ENCODE data around the gene IRS2.
A peak's percentile ranks its signal among the peaks of the same experiment; 100 is the strongest.

IRS2 gene

DNA sequence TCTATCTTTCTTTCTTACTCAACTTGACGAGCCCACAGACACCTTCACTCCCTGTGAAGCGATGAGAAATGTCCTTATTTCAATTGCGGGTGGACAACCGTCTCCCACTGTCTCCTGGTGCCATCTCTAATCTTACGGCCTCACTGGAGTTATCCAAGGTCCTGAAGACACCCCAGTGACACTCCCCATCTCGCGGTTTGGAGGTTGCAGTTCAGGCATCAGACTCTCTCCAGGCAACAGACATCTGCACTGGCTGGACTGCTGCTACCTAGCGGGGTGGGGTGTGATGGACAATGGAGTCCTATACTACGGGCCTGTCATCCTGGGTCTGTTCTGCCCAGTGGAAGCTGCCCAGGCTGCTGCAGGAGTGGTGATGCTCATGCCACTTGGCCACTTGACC, 18.3 kb upstream of the IRS2 start:
- no peak for DNase-seq

GRCh38 chr13:109803825-109804224, 17.4 kb upstream of the IRS2 start:
- DNase-seq, result no peak

DNA sequence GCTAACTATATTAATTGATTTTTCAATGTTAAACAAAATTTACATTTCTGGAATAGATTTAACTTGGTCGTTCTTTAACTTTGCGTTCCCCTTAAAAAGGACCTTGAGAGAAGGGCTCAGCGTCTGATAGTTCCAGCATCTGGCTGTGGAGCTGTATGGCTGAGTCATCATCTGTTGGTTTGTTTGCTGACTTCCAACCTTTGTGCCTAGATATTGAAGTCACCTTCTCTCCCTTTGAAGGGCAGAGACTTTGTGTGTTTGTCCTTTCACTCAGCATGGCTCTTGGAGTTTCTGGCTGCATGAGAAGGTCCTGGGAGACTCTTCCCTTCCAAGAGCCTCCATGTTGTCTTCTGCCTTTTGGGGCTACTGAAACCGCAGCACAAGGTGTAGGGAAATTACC, 16.6 kb upstream of the IRS2 start:
- DNase-seq, result no peak

- DNase-seq, result no peak
These were observed 8.6 kb upstream of the IRS2 start for GRCh38 chr13:109795011-109795410.

DNA sequence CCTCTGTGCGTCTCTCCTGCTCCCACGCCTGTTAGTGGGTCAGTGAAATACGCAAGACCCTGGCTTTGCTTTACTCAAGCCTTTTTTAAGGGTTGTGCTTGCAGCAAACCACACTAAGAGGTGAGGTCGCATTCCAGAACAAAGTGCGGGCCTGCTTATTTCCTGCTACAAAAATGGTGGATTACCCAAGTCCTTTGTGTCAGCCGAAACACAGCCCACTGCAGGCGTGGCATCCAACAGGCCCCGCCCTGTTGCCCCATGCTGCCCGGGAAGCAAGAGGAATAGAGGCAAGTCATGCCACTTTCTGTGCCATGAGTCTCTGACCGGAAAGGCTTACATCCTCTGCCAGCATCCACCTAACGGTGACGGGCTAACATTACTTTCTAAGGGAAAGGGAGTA, 7.7 kb upstream of the IRS2 start:
- no peak for DNase-seq

DNA sequence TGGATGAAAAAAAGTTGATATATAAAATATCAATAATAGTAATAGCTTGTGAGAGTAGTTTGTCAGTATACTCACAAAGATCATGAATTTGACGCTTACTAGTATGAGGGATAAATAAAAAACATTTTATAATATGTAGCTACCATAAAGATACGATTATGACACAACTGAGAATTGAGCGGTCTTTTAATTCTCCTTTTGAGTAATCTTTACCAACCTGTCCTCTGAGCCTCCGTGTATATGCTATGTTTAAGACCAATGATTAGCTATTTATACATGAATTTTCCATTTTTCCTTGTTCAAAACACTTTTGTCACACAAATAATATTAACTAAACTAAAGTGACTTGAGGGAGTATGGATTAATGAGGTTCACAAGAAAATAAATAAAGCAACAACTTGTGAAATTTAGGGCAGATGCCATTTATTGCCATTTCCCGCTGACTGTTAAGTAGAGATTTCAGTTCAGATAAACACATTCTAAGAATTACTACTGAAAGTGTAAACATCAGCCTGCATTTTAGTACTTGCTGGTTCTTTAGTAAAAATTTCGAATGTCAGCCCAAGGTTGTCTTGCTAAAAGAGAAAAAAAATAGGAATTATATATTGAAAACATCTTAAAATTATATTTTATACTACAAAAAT, 6.2 kb upstream of the IRS2 start:
- no peak for DNase-seq

- DNase-seq, result peak in 1 of 4 experiments; percentile 2
These were observed 4.7 kb upstream of the IRS2 start for GRCh38 chr13:109790942-109791605.

- DNase-seq, result no peak
These were observed 3.7 kb upstream of the IRS2 start for GRCh38 chr13:109790086-109790485.

DNA sequence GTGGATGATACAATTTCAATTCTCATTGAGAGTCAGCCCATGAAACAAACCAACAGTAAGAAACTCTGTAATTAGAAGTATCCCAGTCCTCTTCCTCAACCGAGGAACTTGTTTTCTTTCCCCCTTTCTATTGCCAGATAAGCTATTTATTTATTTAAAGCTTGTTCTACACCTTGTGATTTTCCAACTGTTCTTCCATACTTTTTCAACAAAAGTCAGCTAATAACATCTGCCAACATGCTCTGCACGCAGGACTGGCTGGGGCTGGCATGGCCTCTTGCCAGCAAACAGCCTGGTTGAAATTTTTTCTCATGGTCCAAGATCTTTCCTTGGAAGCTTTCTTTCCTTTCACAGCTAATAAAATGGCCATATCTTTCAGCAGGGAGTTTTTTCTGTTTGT, 2.9 kb upstream of the IRS2 start:
- no peak for DNase-seq

DNA sequence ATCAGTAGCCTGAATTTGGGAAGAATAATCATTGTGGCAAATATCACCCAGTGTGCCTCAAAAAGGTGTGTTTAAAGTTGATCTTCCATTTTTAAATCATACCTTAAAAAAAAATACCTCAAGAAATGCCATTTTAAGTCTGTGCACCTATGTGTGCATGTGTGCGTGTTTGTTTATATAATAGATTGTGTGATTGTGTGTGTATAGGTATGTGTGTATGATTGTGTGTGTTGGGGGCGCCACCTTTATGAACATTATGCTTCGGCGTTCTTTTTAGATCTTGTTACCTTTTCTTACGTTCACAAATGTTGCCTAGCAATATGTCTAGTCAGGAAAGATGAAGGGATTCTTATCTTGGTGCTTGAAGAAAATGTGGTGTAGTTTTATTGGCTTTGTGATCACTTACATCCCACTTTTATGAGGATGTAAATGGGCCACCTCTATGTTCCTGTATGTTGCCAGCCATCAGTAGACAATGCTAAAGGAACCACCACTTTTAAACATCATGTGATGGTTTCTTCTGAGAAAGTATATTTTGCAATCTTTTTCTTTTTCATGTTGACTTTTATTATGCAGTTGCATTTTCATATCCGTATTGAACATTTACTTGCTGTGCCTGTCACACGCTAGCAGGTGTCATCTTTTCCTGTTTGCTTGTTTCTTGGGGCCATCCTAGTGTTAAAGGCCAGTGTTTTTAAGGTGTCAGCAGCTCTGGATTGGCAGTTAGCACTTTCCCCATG, 2.2 kb upstream of the IRS2 start:
- no peak for DNase-seq

DNA sequence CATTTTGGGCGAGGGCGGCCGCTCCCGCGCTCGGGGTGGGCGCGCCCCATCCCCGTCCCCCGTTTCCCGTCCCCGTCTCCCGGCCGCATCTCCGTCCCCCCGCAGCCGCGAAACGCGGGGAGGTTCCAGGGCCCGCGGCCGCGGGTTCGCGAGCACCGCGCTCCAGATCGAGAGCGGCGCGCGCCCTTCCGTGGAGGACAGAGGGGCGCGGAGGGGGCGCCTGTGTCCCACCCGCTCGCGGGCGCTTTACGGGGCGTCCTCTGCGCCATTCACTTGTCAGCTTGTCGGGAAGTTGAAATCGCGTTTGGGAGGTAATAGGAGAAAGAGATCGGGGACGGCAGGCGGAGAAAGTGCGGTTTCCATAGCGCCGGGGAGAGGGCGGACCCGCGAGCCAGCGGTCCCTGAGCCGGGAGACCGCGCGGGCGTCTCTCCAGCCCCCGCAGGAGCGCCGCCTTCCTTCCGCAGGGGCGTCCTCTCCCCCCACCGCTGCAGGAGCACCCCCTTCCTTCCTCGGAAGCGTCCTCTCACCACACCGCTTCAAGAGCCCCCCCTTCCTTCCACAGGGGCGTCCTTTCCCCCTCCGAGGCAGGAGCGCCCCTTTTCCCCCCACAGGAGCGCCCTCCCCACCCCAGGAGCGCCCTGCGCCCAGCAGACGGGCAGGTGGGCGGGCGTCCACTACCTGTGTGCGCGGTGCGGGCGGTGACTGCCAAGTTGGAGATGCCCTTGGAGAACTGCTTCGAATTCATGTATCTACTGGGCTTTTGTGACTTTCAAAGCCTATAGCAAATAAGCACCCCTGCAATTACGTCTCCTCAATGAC, 962 bp upstream of the IRS2 start:
- DNase-seq, result peak in 2 of 4 experiments; percentile 7 to 25

- peak in 1 of 4 experiments; percentile 50 for DNase-seq
These were observed 412 bp downstream of the IRS2 start for GRCh38 chr13:109785892-109786450.

DNA sequence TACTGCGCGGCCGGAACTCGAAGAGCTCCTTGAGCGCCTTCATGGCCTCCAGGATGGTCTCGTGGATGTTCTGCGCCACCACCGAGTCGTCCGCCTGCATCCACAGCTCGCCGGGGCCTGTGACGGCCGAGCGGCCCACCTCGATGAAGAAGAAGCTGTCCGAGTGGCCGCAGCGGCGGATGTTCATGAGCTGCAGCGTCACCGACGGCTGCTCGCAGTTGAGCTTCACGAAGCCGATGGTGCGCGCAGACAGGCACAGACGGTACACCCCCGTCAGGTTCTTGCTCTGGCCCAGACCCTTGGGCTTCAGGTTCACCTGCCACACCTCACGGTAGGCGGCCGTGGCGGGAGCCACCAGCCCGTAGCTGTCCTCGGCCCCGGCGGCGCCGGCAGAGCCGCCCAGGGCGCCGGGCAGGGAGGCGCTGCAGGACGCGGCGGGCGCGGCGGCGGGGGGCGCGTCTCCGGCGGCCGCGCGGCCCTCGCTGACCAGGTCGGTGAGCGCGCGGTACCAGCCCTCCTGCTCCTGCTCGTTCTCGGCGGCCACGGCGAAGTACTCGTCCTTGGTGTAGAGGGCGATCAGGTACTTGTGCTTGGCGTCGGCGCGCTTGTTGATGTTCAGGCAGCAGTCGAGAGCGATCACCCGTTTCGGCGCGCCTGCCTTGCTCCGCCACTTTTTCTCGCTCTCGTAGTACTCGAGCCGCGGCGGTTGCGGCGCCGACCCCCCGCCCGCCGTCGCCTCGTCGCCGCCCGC, 1.1 kb downstream of the IRS2 start:
- peak; percentile 4 to 35 (median 20) for DNase-seq

- peak; percentile 22 to 53 (median 51) for DNase-seq
These were observed 1.7 kb downstream of the IRS2 start for GRCh38 chr13:109784590-109785140.

DNA sequence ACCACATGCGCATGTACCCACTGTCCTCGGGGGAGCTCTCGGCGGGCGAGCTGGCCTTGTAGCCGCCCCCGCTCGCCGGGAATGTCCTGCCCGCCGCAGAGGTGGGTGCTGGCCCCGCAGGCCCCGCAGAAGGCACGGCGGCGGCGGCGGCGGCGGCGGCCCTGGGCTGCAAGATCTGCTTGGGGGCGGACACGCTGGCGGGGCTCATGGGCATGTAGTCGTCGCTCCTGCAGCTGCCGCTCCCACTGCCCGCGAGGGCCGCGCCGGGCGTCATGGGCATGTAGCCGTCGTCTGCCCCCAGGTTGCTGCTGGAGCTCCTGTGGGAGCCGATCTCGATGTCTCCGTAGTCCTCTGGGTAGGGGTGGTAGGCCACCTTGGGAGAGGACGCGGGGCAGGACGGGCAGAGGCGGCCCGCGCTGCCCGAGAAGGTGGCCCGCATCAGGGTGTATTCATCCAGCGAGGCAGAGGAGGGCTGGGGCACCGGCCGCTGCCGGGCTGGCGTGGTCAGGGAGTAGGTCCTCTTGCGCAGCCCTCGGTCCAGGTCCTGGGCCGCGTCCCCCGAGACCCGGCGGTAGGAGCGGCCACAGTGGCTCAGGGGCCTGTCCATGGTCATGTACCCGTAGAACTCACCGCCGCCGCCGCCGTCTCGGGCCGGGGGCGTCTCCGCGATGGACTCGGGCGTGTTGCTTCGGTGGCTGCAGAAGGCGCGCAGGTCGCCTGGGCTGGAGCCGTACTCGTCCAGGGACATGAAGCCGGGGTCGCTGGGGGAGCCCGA, 2.4 kb downstream of the IRS2 start:
- peak in 1 of 4 experiments; percentile 35 for DNase-seq

DNA sequence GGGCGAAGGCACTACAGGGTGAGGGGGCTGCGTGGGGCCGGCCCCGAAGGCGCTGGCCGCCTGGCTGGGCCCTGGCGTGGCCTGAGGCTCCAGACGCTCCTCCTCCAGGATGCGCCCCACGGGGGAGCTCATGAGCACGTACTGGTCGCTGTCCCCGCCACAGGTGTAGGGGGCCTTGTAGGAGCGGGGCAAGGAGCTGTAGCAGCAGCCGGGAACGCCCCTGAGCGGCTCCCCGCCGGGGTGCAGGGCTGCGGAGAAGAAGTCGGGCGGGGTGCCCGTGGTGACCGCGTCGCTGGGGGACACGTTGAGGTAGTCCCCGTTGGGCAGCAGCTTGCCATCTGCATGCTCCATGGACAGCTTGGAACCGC, 3.0 kb downstream of the IRS2 start:
- no peak for DNase-seq

DNA sequence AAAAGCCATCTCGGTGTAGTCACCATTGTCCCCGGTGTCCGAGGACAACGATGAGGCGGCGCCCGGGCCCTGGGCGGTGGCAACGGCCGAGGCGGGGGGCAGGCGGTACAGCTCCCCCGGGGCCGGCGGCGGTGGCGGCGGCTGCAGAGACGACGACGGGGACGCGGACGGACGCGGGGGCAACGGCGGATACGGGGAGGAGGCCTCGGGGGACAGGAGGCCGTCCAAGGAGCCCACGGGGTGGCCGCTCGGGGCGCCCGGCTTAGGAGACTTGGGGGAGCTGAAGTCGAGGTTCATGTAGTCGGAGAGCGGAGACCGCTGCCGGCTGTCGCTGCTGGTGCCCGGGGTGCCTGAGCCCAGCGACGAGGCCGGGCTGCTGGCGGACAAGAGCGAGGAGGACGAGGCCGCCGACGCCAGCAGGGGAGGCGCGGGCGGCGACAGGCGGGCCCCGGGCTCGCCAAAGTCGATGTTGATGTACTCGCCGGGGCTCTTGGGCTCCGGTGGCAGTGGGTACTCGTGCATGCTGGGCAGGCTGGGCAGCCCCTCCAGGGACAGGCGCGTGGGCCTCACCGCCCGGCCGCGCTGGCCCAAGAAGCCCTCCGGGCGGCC, 3.5 kb downstream of the IRS2 start:
- DNase-seq, result no peak

DNA sequence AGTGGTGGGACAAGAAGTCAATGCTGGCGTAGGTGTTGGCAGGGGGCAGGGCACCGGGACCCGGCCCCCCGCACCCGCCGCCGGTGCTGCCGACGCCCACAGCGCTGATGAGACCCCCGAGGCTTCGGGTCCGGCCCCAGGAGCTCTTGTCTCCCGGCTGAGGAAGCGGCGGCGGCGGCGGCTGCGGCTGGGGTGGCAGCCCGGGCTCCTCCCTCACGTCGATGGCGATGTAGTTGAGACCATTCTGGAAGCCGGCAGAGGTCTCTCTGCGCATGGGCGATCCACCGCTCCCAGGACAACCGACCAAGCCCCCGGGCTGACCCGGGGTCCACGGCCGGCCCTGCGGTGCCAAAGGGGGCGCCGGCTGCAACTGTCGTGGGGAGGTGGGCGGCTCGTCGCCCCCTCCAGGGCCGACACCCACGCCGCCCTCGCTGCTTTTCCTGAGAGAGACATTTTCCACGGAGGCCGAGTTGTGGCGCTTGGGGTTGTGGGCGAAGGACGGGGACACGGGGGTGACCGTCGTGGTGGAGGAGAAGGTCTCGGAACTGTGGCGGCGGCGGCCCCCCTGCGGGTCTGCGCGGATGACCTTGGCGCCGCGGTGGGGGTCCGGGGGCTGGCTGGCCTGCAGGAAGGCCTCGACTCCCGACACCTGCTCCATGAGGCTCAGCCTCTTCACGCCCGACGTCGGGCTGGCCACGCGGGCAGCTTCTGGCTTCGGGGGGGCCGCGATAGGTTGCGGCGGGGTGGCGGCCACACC, 4.1 kb downstream of the IRS2 start:
- no peak for DNase-seq

DNA sequence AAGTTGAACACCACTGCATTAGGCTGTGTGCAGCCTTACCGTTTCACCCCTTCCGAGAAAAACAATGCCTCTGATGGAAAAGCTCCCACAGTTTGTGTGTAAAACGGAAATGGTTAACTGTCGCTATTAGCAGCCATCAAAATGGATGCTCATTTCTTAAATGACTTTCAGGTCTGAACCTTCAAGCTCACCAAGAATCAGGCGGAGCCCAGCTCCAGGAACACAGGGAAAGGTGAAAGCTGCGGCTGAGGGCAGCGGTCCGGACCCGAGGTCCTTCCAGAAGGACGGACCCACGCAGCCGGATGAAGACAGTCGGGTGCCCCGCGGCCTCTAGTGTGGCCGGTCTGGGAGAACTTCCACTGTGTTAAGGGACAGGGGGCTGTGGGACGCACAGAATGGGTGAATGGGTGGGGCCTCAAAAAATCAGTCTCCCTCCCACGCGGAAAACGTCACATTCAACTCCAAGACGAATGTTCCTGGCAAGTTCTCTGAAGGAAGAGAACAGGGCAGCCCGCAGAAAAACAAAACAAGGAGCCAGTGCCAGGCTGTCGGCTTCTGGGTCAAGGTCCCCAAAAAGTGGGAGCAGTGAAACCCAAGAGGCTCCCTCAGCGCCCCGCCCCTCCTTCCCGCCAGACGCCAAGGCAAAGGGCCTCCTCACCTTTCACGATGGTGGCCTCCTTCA, 4.9 kb downstream of the IRS2 start:
- no peak for DNase-seq
